ENCODE data around the gene SEC14L3.

DNA sequence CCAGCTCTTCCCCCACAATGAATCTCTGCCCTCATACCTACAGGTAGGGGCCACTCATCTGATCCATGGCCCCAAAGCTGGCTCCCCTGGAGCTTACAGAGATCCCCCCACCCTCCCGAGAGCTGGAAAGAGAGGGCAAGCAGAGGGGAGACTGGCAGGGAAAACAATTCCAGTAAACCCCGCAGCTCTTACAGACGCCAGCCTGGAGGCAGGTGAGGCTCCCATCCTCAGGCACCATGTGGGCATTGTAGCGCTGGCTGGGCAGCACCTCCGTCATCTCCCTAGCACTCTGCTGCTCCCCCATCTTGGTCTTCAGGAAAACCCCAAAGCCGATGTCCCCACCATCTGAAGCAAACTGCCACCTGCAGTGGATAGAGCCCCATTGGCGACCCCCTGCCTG, 19.6 kb upstream of the SEC14L3 start:
- TF ChIP-seq, protein P1, sequence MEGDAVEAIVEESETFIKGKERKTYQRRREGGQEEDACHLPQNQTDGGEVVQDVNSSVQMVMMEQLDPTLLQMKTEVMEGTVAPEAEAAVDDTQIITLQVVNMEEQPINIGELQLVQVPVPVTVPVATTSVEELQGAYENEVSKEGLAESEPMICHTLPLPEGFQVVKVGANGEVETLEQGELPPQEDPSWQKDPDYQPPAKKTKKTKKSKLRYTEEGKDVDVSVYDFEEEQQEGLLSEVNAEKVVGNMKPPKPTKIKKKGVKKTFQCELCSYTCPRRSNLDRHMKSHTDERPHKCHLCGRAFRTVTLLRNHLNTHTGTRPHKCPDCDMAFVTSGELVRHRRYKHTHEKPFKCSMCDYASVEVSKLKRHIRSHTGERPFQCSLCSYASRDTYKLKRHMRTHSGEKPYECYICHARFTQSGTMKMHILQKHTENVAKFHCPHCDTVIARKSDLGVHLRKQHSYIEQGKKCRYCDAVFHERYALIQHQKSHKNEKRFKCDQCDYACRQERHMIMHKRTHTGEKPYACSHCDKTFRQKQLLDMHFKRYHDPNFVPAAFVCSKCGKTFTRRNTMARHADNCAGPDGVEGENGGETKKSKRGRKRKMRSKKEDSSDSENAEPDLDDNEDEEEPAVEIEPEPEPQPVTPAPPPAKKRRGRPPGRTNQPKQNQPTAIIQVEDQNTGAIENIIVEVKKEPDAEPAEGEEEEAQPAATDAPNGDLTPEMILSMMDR (IDR thresholded peaks at IDR 0.05) = no peak
- no peak for TF ChIP-seq EP300 (IDR thresholded peaks at IDR 0.05)

Measured in ovary (tissue), 3 donors.